Nephron progenitor cell (in vitro differentiated cells): Measurements from ENCODE around the gene ARHGAP26.

Source experiments
- DNase-seq: peaks from one replicate; pipeline ENCODE4 v3.0.0; 2021
- H3K27ac Mint-ChIP-seq: 2 replicates; pipeline ENCODE4 v1.8.0; 2021; ENCODE audit warnings: mild to moderate bottlenecking, moderate library complexity, mixed read lengths
- H3K27me3 Mint-ChIP-seq: 2 replicates; pipeline ENCODE4 v1.8.0; 2021; ENCODE audit warnings: mild to moderate bottlenecking, low read depth, mixed read lengths; ENCODE audit not compliant: poor library complexity
- H3K36me3 Mint-ChIP-seq: 2 replicates; pipeline ENCODE4 v1.8.0; 2021; ENCODE audit warnings: low read depth, mixed read lengths
- H3K4me1 Mint-ChIP-seq: 2 replicates; pipeline ENCODE4 v1.8.0; 2021; ENCODE audit warnings: mixed read lengths
- H3K4me3 Mint-ChIP-seq: 2 replicates; pipeline ENCODE4 v1.8.0; 2021; ENCODE audit warnings: mild to moderate bottlenecking, moderate library complexity, mixed read lengths
- H3K9me3 Mint-ChIP-seq: 2 replicates; pipeline ENCODE4 v1.8.0; 2021; ENCODE audit warnings: mild to moderate bottlenecking, moderate library complexity, mixed read lengths
- CTCF ChIP-seq: fragments of 200-600 bp; sonication (generic); IDR thresholded peaks from 2 replicates; pipeline ENCODE4 v1.5.0; 2021; ENCODE audit warnings: antibody characterized with exemption

The ARHGAP26 gene

GRCh38 chr5:143245929-143246561 lies 475.9 kb downstream of the ARHGAP26 start:
- H3K27ac Mint-ChIP-seq: no peak overlapping the region
- no peaks in the 10 kb centered on the region for H3K36me3 Mint-ChIP-seq
- peaks cover 15% of the 10 kb centered on the region for H3K9me3 Mint-ChIP-seq
- TF ChIP-seq CTCF: no peak
- H3K4me3 Mint-ChIP-seq: no peak overlapping the region
- H3K27me3 Mint-ChIP-seq: peaks cover 5% of the 10 kb centered on the region
- H3K4me1 Mint-ChIP-seq: peaks cover 18% of the 10 kb centered on the region
- no peak for DNase-seq

DNA sequence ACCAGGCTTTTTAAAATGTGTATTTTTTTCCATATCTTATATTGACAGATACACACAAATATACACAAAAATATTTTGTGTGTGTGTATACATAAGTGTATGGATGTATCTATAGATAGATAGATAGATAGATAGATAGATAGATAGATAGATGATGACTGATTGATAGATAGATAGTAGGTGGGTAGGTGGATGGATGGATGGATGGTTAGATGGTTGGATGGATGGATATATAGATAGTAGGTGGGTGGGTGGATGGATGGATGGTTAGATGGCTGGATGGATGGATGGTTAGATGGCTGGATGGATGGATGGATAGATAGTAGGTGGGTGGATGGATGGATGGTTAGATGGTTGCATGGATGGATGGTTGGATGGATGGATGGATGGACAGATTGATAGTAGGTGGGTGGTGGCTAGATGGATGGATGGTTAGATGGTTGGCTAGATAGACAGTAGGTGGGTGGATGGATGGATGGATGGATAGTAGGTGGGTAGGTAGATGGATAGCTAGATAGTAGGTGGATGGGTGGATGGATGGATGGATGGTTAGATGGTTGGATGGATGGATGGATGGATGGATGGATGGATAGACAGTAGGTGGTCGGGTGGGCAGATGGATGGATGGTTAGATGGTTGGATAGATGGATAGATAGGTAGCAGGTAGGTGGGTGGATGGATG lies 477.1 kb downstream of the ARHGAP26 start:
- H3K4me1 Mint-ChIP-seq: peaks cover 18% of the 10 kb centered on the region
- H3K9me3 Mint-ChIP-seq: peaks cover 15% of the 10 kb centered on the region
- H3K36me3 Mint-ChIP-seq: no peaks in the 10 kb centered on the region
- no peak for DNase-seq
- H3K27me3 Mint-ChIP-seq: peaks cover 12% of the 10 kb centered on the region
- no peak overlapping the region for H3K4me3 Mint-ChIP-seq
- H3K27ac Mint-ChIP-seq: no peak overlapping the region
- no peak for TF ChIP-seq CTCF

- no peaks in the 10 kb centered on the region for H3K36me3 Mint-ChIP-seq
- peaks cover 15% of the 10 kb centered on the region for H3K9me3 Mint-ChIP-seq
- peaks cover 18% of the 10 kb centered on the region for H3K4me1 Mint-ChIP-seq
- H3K27me3 Mint-ChIP-seq: peaks cover 12% of the 10 kb centered on the region
- DNase-seq: no peak
- no peak overlapping the region for H3K27ac Mint-ChIP-seq
- no peak for TF ChIP-seq CTCF
- H3K4me3 Mint-ChIP-seq: no peak overlapping the region
Observed at GRCh38 chr5:143248391-143248790, 478.2 kb downstream of the ARHGAP26 start.

DNA sequence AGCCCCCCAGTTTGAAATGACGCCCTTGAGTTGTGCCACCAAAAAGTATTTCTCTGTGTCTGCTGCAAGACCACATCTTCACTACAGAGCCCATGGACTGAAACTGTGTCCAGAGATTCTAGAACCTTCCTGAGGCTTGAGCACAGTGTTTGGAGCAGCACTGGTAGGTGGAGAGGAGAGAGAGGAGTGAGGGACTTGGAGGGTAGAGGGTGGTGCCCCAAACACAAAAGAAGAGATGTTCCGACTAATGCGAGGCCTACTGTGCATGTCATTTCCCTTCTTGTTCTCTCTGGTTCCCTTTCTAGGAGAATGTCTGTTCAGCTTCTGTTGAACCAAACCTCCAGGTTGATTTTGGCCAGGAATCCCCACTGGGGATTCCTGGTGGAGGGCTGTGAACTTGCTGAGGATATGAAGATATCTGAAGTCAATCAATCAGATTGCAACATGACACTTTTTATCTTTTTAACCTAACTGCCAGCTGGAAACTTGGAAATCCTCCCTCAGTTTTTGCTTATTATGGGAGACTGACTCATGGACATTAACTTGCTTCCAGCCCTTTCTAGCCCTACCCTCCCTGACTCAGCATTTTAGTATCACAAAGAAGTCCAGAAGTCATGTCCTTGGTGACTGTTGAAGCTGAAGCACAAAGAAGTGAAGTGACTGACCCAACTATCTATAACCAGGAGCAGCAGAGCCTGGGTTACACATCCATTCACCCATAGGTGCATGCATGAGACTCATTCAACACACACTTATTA lies 478.8 kb downstream of the ARHGAP26 start:
- no peak overlapping the region for H3K27ac Mint-ChIP-seq
- DNase-seq: no peak

GRCh38 chr5:143249851-143250250 lies 479.7 kb downstream of the ARHGAP26 start:
- DNase-seq: no peak
- Mint-ChIP-seq H3K9me3 (peaks cover 13% of the 10 kb centered on the region), H3K36me3 (no peaks in the 10 kb centered on the region), H3K4me1 (peaks cover 8% of the 10 kb centered on the region), H3K4me3 (no peak overlapping the region), H3K27me3 (peaks cover 9% of the 10 kb centered on the region), H3K27ac (no peak overlapping the region)
- TF ChIP-seq CTCF: no peak

More for the DNA sequence above, 478.8 kb downstream of the ARHGAP26 start:
- TF ChIP-seq CTCF: no peak
- Mint-ChIP-seq H3K36me3 (no peaks in the 10 kb centered on the region), H3K27me3 (peaks cover 9% of the 10 kb centered on the region), H3K9me3 (peaks cover 15% of the 10 kb centered on the region), H3K4me1 (peaks cover 14% of the 10 kb centered on the region), H3K4me3 (no peak overlapping the region)
